ENCODE data around the gene SNRPA.
"Not testable (repeated sequence)": the region's sequence is repeated elsewhere in the genome, so short reads cannot be mapped to it uniquely, and the experiment has no call there.

Gene SNRPA

GRCh38 chr19:40777645-40777936 is 26.6 kb downstream of the SNRPA start:
- DNase-seq (ENCODE audit: low spot score) = no peak

GRCh38 chr19:40777937-40778705 is 27.1 kb downstream of the SNRPA start, which contains the start of gene RAB4B:
TSS of gene RAB4B (plus strand) at chr19:40778247. CDS start at chr19:40778376, 129 bp downstream.
- peak; percentile 100 for DNase-seq (ENCODE audit: low spot score)

- DNase-seq (ENCODE audit: low spot score) = no peak
Observed at GRCh38 chr19:40778706-40779284, 27.8 kb downstream of the SNRPA start.

- DNase-seq (ENCODE audit: low spot score) = no peak
Observed at GRCh38 chr19:40780582-40780981, 29.6 kb downstream of the SNRPA start.

GRCh38 chr19:40781140-40781539 is 30.1 kb downstream of the SNRPA start:
- no peak for DNase-seq (ENCODE audit: low spot score)

- no peak for DNase-seq (ENCODE audit: low spot score)
Observed at GRCh38 chr19:40783711-40784110, 32.7 kb downstream of the SNRPA start.

GRCh38 chr19:40784146-40784545 is 33.1 kb downstream of the SNRPA start:
- not testable (repeated sequence) for DNase-seq (ENCODE audit: low spot score)

- DNase-seq (ENCODE audit: low spot score) = no peak
Observed at GRCh38 chr19:40785526-40785925, 34.5 kb downstream of the SNRPA start.

GRCh38 chr19:40786060-40787037 is 35.3 kb downstream of the SNRPA start:
- DNase-seq (ENCODE audit: low spot score) = no peak

- DNase-seq (ENCODE audit: low spot score) = no peak
Observed at GRCh38 chr19:40791349-40791748, 40.3 kb downstream of the SNRPA start.

GRCh38 chr19:40791996-40792395 is 41.0 kb downstream of the SNRPA start:
- DNase-seq (ENCODE audit: low spot score) = no peak

- no peak for DNase-seq (ENCODE audit: low spot score)
Observed at GRCh38 chr19:40797166-40797962, 46.4 kb downstream of the SNRPA start.

- DNase-seq (ENCODE audit: low spot score) = peak; percentile 80
Observed at GRCh38 chr19:40797963-40798682, 47.1 kb downstream of the SNRPA start.

- DNase-seq (ENCODE audit: low spot score) = peak; percentile 98
Observed at GRCh38 chr19:40798683-40799557, 47.9 kb downstream of the SNRPA start, which contains the start of gene EGLN2. TSS of gene EGLN2 (plus strand) at chr19:40799191. CDS start at chr19:40800573, 1,382 bp downstream.

GRCh38 chr19:40799558-40800338 is 48.7 kb downstream of the SNRPA start:
- DNase-seq (ENCODE audit: low spot score) = peak; percentile 56

- DNase-seq (ENCODE audit: low spot score) = peak; percentile 29
Observed at GRCh38 chr19:40800339-40800996, 49.5 kb downstream of the SNRPA start.

GRCh38 chr19:40800997-40801377 is 50.0 kb downstream of the SNRPA start:
- no peak for DNase-seq (ENCODE audit: low spot score)

- DNase-seq (ENCODE audit: low spot score) = peak; percentile 50
Observed at GRCh38 chr19:40801426-40802299, 50.7 kb downstream of the SNRPA start.
